G401.6 (cell line): ENCODE results near the gene PTPRN2.

Source experiments
- FAIRE-seq: peaks from 2 replicates; lab custom pipeline; 2012; peaks lifted over from hg19 to GRCh38; lab: Jason Lieb, UNC

The PTPRN2 gene

DNA sequence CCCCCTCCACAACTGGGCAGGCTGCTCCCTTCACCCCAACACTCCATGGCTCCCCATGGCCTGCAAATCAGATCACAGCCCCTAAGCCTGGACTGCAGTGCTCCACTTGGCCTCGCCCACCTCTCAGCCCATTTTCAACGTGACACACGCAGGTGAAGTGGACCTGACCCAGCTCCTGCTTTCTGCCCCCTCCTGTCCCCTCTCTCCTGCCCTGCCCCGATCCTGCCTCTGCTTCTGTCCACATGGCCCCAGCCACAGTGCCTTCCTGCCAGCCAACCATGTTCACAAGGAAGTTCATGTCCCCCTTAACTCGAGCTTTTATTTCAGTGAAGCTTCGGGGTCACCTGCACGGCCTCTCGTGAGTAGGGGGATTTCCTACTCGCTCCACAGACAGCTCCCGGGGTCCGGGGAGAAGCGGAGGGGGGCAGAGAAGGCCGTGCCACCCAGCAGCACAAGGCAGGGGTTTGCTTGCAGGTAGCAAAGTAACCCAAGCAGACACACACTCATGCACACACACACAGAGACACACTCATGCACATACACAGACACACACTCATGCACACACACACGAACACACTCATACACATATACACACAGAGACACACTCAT, 713.3 kb downstream of the PTPRN2 start:
- FAIRE-seq: no peak

DNA sequence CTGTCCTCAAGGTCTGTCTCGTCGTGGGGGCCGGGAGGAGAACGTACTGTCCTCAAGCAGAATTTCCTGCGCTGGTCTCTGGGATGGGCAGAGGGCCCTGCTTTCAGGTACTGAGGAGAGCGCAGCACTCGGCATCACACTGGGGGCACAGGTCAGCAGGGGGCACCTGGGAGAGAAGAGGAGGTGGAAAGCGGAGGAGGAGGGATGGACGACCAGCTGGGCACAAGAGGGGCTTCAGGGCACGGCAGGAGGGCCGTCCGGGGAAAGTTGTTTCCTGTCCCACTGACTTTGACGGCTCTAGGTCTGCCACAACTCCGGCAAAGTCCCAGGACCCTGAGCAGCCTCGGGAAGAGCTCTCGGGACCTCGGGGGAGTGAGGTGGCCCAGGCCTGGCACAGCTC, 714.0 kb downstream of the PTPRN2 start:
- FAIRE-seq: no peak

- FAIRE-seq: no peak
These were observed 714.4 kb downstream of the PTPRN2 start for GRCh38 chr7:157873181-157873580.

DNA sequence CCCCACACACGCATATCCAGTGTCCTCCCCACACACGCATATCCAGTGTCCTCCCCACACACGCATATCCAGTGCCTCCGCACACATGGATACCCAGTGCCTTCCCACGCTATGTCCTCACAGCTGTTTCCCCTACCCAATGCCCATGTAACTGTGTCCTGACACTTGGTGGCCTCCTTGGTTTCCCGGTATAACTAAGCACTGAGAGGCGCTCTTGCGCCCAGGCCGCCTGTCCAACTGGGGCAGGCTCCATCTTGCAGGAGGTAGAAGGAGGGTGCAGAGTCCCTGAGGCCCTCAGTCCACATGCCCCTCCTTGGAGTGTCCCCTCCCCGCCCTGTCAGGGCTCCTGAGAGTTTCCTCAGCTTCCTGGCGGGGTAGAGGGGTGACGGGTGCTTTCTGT, 715.2 kb downstream of the PTPRN2 start:
- no peak for FAIRE-seq

GRCh38 chr7:157871681-157872080, 715.9 kb downstream of the PTPRN2 start:
- FAIRE-seq: no peak

- FAIRE-seq: no peak
These were observed 716.9 kb downstream of the PTPRN2 start for GRCh38 chr7:157870644-157871290.

DNA sequence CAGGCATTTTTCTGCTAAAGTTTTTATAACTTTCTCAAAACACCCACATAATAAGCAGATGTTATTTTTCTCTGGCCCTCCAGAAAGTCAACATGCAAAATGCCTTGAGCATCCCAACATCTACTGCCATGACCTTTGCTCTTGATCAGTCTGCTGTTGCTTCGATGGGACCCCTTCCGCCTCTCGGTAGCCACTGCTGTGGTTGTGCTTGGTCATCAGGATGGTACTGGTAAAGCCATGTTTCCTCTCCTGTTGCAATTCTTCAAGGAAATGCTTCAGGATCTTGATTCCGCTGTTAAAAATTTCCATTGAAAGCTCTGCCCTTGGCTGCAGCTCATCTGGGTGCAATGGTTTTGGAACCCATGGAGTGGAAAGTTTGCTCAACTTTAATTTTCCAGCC, 717.8 kb downstream of the PTPRN2 start:
- FAIRE-seq: no peak

DNA sequence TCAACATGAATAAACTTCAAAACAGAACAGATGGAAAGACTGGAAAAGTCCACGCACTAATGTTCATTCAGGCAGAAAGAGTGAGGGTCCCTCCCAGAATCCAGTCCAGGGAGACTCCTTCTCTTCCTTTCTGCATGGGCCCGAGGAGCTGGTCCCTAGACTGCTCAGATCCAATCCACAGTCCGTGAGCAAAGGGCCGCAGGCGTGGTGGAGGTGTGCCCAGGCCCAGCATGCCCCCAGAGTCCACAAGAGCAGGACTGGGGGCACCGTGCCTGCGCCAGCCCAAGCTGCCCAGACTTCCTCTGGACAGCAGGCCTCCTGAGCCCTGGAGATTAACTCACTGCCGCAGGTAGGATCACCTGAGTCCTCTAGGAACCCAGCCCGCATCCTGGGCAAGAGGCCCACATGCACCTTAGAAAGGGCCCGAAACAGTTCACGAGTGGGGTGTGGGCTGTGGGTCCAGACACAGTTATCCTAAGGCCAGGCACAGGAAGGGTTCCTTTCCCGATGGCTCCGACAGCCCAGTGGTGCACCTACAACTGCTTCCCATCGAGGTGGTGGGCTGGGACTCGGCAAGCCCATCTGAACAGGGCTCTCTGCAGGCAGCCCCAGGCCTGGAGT, 719.8 kb downstream of the PTPRN2 start:
- no peak for FAIRE-seq

DNA sequence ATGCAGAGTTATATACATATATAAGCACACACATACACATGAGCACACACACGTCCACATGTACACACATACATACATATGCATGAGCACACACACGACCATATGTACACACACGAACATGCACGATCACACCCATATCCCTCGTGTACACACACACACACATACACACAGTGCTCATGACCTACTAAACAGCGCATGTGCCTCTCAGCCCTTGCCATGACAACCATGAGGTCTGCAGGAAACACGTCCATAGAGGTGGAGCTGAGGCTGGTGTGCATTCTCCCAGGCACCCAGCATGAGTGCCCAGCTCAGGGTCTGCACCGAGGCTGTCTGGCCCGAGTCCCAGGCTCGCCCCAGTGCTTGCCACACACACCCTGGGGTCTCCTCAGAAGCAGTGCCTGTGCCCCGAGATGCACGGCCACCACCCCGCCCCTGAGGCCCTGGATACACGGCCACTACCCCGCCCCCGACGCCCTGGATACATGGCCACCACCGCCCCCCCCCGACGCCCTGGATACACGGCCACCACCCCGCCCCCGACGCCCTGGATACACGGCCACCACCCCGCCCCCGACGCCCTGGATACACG, 721.2 kb downstream of the PTPRN2 start:
- FAIRE-seq: no peak

- no peak for FAIRE-seq
These were observed 722.1 kb downstream of the PTPRN2 start for GRCh38 chr7:157865351-157866165.

- FAIRE-seq: no peak
These were observed 722.7 kb downstream of the PTPRN2 start for GRCh38 chr7:157864911-157865310.

- no peak for FAIRE-seq
These were observed 723.5 kb downstream of the PTPRN2 start for GRCh38 chr7:157863906-157864810.

- FAIRE-seq: no peak
These were observed 724.4 kb downstream of the PTPRN2 start for GRCh38 chr7:157863176-157863575.

DNA sequence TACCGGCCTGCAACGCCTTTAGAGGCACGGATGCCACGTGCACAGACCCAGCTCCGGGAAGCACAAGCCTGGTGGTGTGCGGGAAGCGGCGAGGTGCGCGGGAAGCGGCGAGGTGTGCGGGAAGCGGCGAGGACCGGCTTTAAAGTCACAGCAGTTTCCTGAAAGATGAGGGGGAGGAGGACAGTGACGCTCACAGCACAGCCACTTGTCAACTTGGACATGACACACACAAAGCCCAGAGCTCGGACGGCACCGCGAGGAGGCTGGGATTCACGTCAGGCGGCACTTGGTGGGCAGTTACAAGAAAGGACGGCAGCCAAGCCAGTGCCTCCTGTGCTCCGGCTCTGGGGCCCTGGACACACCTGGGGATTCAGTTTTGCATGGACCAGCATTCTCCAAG, 724.9 kb downstream of the PTPRN2 start:
- FAIRE-seq: no peak

GRCh38 chr7:157861551-157861950, 726.1 kb downstream of the PTPRN2 start:
- FAIRE-seq: no peak

GRCh38 chr7:157861031-157861491, 726.6 kb downstream of the PTPRN2 start:
- FAIRE-seq: no peak

GRCh38 chr7:157860406-157860805, 727.2 kb downstream of the PTPRN2 start:
- no peak for FAIRE-seq

DNA sequence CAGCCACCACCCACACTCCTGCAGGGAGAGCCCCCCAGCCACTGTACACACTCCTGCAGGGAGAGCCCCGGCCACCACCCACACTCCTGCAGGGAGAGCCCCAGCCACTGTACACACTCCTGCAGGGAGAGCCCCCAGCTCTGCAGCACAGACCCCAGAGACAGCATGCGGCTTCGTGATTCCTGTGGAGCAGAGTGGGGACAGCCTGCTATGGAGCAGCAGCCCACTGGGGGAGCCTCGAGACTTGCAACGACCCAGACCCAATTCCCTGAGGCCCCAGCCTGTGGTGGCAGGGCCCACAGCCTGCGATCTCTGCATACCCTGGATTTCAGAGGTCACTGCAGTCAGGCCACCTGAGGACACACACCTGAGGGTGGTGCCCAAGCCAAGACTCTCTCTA, 727.7 kb downstream of the PTPRN2 start:
- FAIRE-seq: no peak

GRCh38 chr7:157857578-157858075, 730.0 kb downstream of the PTPRN2 start:
- no peak for FAIRE-seq

DNA sequence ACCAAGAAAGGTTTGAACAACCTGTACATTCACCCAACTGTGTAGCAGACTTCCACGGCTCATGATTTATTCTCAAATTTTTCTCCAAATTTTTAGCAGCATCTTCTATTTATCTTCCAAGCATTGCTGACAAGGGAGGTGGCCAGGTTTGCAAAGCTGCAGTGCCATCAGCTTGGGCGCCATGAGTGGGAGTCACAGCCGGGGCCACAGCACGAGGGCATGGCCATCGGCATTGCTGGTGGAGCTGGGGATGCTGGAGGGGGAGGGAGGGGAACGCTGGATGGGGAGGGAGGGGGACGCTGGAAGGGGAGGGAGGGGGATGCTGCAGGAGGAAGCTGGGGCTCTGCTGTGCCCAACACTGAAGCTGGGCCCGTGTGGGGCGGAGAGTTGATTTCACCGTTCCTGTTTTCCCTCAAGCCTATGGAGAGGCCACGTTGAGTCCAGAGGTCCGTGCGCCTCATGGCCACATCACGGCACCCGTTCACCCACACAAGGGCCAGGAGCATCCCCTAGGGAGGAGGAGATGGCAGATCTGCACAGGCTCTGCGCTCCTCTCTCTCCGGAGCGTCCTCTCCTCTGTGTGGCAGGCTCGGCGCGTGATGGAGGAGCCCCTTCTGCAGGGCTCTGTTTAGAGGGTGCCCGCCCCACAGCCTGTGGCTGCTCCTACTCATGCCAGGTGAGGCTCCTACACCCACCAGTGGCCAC, 730.6 kb downstream of the PTPRN2 start:
- FAIRE-seq: no peak
